ENCODE measurements around the gene MGST2. TPM values are rescaled to one million over a fixed set of nuclear protein-coding genes. Genes with fewer than 3 reads are reported as not detected.

MGST2 gene
- total RNA-seq, 1 donor from 2014 or later = 35.8 TPM

DNA sequence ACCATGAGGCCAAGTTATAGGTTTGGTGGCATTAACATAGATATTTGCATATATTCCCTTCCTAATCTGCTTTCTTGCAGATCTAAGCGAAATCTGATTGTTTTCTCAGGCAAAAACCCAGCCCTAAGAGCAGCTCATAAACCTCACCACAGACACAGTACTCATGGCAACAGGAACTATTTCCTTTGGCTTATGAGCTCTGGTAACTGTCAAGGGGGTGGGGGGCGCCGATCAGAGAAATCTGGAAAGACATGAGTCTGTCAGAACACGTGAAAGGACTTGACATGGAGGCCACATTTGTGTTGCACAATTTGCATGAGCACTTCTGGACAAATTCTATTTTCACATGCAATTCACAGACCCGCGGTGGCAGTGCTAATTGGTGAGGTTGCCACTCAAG, 83.7 kb downstream of the MGST2 start:
- TF ChIP-seq, protein P1, sequence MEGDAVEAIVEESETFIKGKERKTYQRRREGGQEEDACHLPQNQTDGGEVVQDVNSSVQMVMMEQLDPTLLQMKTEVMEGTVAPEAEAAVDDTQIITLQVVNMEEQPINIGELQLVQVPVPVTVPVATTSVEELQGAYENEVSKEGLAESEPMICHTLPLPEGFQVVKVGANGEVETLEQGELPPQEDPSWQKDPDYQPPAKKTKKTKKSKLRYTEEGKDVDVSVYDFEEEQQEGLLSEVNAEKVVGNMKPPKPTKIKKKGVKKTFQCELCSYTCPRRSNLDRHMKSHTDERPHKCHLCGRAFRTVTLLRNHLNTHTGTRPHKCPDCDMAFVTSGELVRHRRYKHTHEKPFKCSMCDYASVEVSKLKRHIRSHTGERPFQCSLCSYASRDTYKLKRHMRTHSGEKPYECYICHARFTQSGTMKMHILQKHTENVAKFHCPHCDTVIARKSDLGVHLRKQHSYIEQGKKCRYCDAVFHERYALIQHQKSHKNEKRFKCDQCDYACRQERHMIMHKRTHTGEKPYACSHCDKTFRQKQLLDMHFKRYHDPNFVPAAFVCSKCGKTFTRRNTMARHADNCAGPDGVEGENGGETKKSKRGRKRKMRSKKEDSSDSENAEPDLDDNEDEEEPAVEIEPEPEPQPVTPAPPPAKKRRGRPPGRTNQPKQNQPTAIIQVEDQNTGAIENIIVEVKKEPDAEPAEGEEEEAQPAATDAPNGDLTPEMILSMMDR (IDR thresholded peaks at IDR 0.05; ENCODE audit: insufficient read depth, low read length, poor library complexity, severe bottlenecking) = no peak
- H3K36me3 ChIP-seq (ENCODE audit: control insufficient read depth, insufficient read depth, low read length) = no peaks in the 10 kb centered on the region
- H3K27me3 ChIP-seq (ENCODE audit: control insufficient read depth, insufficient read depth, low read length) = no peaks in the 10 kb centered on the region
- no peak for DNase-seq (ENCODE audit: low read depth)
- H3K4me3 ChIP-seq (ENCODE audit: low read depth, low read length) = no peak overlapping the region

DNA sequence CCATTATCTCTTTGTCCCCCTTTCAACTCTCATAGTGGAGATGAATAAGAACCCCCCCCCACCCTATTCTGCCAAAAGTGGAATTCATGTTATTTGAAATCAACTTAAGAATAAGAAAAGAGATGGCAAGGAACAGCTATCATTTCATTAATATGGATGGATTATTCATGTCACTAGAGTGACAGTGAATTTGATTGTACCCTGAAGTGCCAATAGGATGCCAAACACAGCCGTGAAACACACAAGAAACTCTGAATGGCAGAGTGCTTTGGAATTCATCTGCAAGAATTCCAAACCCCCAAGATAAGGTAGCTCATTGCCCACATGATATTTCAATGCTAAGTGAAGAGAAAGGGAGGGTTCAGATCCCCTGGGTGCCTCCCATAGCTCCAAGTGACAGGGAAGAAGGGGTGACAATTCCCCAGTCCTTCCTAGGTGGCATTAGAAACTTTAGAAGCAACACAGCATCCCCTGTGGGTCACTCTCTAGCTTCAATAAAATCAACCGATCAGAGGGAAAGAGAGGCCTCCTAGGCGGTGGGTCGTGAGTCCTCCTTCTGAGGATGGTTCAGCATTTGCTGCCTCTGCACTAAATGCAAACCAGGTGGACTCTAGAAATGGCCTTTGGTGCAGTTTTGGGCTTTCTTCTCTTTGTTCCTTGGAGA, 84.3 kb downstream of the MGST2 start:
- DNase-seq (ENCODE audit: low read depth) = no peak
- TF ChIP-seq, protein P1 (IDR thresholded peaks at IDR 0.05; ENCODE audit: insufficient read depth, low read length, poor library complexity, severe bottlenecking) = no peak

DNA sequence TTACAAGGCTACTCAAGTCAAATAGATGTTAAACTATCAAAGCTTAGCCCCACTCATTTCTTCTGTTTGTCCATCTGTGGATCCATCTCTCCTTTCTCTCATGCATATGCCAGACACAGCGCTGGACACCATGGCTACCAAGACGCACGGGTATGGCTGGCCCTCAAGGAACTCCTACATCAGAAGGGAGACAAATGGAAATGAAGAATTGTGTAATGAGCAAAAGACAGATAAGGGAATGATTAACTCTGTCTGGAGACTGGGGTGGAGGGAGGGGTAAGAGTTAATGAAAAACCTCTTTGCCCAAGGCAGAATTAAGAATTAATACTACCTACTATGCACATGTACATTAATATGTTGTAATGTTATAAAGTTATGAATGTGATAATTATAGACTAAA, 88.1 kb downstream of the MGST2 start:
- TF ChIP-seq, protein P1 (IDR thresholded peaks at IDR 0.05; ENCODE audit: insufficient read depth, low read length, poor library complexity, severe bottlenecking) = no peak
- Histone ChIP-seq H3K4me3 (ENCODE audit: low read depth, low read length) (no peak overlapping the region), H3K36me3 (ENCODE audit: control insufficient read depth, insufficient read depth, low read length) (no peaks in the 10 kb centered on the region), H3K27me3 (ENCODE audit: control insufficient read depth, insufficient read depth, low read length) (no peaks in the 10 kb centered on the region)
- no peak for DNase-seq (ENCODE audit: low read depth)

More for the DNA sequence above, 84.3 kb downstream of the MGST2 start:
- H3K27me3 ChIP-seq (ENCODE audit: control insufficient read depth, insufficient read depth, low read length) = no peaks in the 10 kb centered on the region
- no peaks in the 10 kb centered on the region for H3K36me3 ChIP-seq (ENCODE audit: control insufficient read depth, insufficient read depth, low read length)
- no peak overlapping the region for H3K4me3 ChIP-seq (ENCODE audit: low read depth, low read length)

Other genes with a start within 250 kb of the MGST2 start
- gene RAB33B, start 211.7 kb upstream of the MGST2 start, total RNA-seq = 9.3 and 9.6 TPM in 2 replicates
- 37.7 and 38.7 TPM in 2 replicates for gene SETD7, start 109.6 kb upstream of the MGST2 start, total RNA-seq